HepG2 (cell line): ENCODE data around the gene MRPS2. TPM values are rescaled to one million over a fixed set of nuclear protein-coding genes. Genes with fewer than 3 reads are reported as not detected.

Experiments used
- ADNP ChIP-seq: sonication (generic); formaldehyde crosslinking; IDR thresholded peaks from 2 replicates; pipeline ENCODE4 v1.4.0; 2020; ENCODE audit warnings: missing genetic modification reagents
- CEBPG ChIP-seq: IDR thresholded peaks from 2 replicates; pipeline ENCODE4 v1.6.1; 2016
- CENPBD1 ChIP-seq: sonication (generic); formaldehyde crosslinking; IDR thresholded peaks from 2 replicates; pipeline ENCODE4 v1.8.0; 2022; ENCODE audit warnings: missing genetic modification reagents, low read depth, mild to moderate bottlenecking, borderline replicate concordance
- FLYWCH1 ChIP-seq: sonication (generic); formaldehyde crosslinking; IDR thresholded peaks from 2 replicates; pipeline ENCODE4 v1.8.1; 2023; ENCODE audit warnings: mild to moderate bottlenecking, missing genetic modification reagents
- GABPB1 ChIP-seq: IDR thresholded peaks from 2 replicates; pipeline ENCODE4 v1.6.1; 2016; ENCODE audit warnings: mild to moderate bottlenecking, missing genetic modification reagents, moderate library complexity, missing compliant biosample characterization
- GATAD2A ChIP-seq: IDR thresholded peaks from 2 replicates; pipeline ENCODE4 v1.6.1; 2016
- GFI1 ChIP-seq: sonication (generic); formaldehyde crosslinking; IDR thresholded peaks from 2 replicates; pipeline ENCODE4 v1.5.0; 2020; ENCODE audit warnings: missing genetic modification reagents, mild to moderate bottlenecking, borderline replicate concordance
- HNRNPLL ChIP-seq: fragments of 200-400 bp; formaldehyde crosslinking; IDR thresholded peaks from 2 replicates; pipeline ENCODE4 v1.6.1; 2017; ENCODE audit warnings: mild to moderate bottlenecking, low read depth, low read length; ENCODE audit not compliant: poor library complexity, severe bottlenecking
- KAT2B ChIP-seq: fragments of 150-350 bp; IDR thresholded peaks from 2 replicates; pipeline ENCODE4 v1.6.1; 2014; ENCODE audit warnings: low read depth, low read length, borderline replicate concordance
- MAFG ChIP-seq: sonication (generic); formaldehyde crosslinking; IDR thresholded peaks from 2 replicates; pipeline ENCODE4 v1.5.1; 2020; ENCODE audit warnings: mild to moderate bottlenecking, missing genetic modification reagents
- MIXL1 ChIP-seq: IDR thresholded peaks from 2 replicates; pipeline ENCODE4 v1.6.1; 2016
- MLLT10 ChIP-seq: sonication (generic); formaldehyde crosslinking; IDR thresholded peaks from 2 replicates; pipeline ENCODE4 v1.4.0; 2020; ENCODE audit warnings: missing genetic modification reagents
- PHF8 ChIP-seq: sonication (generic); formaldehyde crosslinking; IDR thresholded peaks from 2 replicates; pipeline ENCODE4 v1.5.0; 2020; ENCODE audit warnings: missing genetic modification reagents
- PLRG1 ChIP-seq: fragments of 450-650 bp; conservative IDR thresholded peaks from 2 replicates; pipeline ENCODE4 v1.6.1; 2016
- RBM39 ChIP-seq: fragments of 200-400 bp; formaldehyde crosslinking; IDR thresholded peaks from one replicate; pipeline ENCODE4 v1.6.1; 2018; ENCODE audit warnings: antibody characterized with exemption, mild to moderate bottlenecking, low read depth, low read length; ENCODE audit not compliant: poor library complexity, severe bottlenecking
- RCOR2 ChIP-seq: IDR thresholded peaks from 2 replicates; pipeline ENCODE4 v1.6.1; 2016; ENCODE audit warnings: missing biosample characterization, missing genetic modification reagents
- SNAPC2 ChIP-seq: sonication (generic); formaldehyde crosslinking; IDR thresholded peaks from 2 replicates; pipeline ENCODE4 v1.8.1; 2022; ENCODE audit warnings: mild to moderate bottlenecking, missing genetic modification reagents
- TP53 ChIP-seq: sonication (generic); formaldehyde crosslinking; conservative IDR thresholded peaks from 2 replicates; pipeline ENCODE4 v1.4.0; 2020; ENCODE audit warnings: missing genetic modification reagents
- ZNF12 ChIP-seq: sonication (generic); formaldehyde crosslinking; IDR thresholded peaks from 2 replicates; pipeline ENCODE4 v1.5.0; 2020; ENCODE audit warnings: missing genetic modification reagents
- ZNF124 ChIP-seq: sonication (generic); formaldehyde crosslinking; IDR thresholded peaks from 2 replicates; pipeline ENCODE4 v1.4.0; 2020; ENCODE audit warnings: missing genetic modification reagents
- ZNF207 ChIP-seq: fragments of 450-650 bp; IDR thresholded peaks from 2 replicates; pipeline ENCODE4 v1.6.1; 2016; ENCODE audit warnings: antibody characterized with exemption, borderline replicate concordance
- ZNF263 ChIP-seq: sonication (generic); formaldehyde crosslinking; IDR thresholded peaks from 2 replicates; pipeline ENCODE4 v1.4.0; 2020; ENCODE audit warnings: missing genetic modification reagents
- ZNF317 ChIP-seq: sonication (generic); formaldehyde crosslinking; IDR thresholded peaks from 2 replicates; pipeline ENCODE4 v1.5.0; 2020; ENCODE audit warnings: mild to moderate bottlenecking, missing genetic modification reagents
- ZNF468 ChIP-seq: sonication (generic); formaldehyde crosslinking; IDR thresholded peaks from 2 replicates; pipeline ENCODE4 v1.8.0; 2022; ENCODE audit warnings: mild to moderate bottlenecking, moderate library complexity, missing genetic modification reagents
- ZNF746 ChIP-seq: sonication (generic); formaldehyde crosslinking; IDR thresholded peaks from 2 replicates; pipeline ENCODE4 v1.8.0; 2022; ENCODE audit warnings: mild to moderate bottlenecking, missing genetic modification reagents
- ZSCAN20 ChIP-seq: sonication (generic); formaldehyde crosslinking; IDR thresholded peaks from 2 replicates; pipeline ENCODE4 v1.4.0; 2020; ENCODE audit warnings: missing genetic modification reagents, mild to moderate bottlenecking, borderline replicate concordance
- polyA plus RNA-seq, 8 experiments: library from polyadenylated mRNA; depleted of rRNA in 3 of 8; stranded (reverse) in 7 of 8; unstranded in 1 of 8; fragments of >200 nt; fragmentation: Illumina TruSeq in 4 of 8; extraction: Trizol in 4 of 8; gene quantifications; 2 replicates each; pipeline versions ENCODE4 v1.2.1 to v1.2.3, GENCODE V29; 2011 to 2016; ENCODE audit warnings: low read depth in 4 of 8, missing spikeins in 1 of 8, mixed read lengths in 1 of 8; ENCODE audit not compliant: insufficient read depth in 1 of 8
- total RNA-seq, 5 experiments: library from RNA; depleted of rRNA; stranded (reverse); fragments of >200 nt; fragmentation: Illumina TruSeq; extraction: Trizol; gene quantifications; 2 replicates each; pipeline ENCODE4 v1.2.3, GENCODE V29; 2016; ENCODE audit warnings: low read depth in 1 of 5
- TF ChIP-seq, protein P1 (sequence below): sonication (generic); formaldehyde crosslinking; IDR thresholded peaks from 2 replicates; pipeline ENCODE4 v1.5.0; 2020; ENCODE audit warnings: mild to moderate bottlenecking, missing genetic modification reagents
- TF ChIP-seq, protein P2 (sequence below): sonication (generic); formaldehyde crosslinking; IDR thresholded peaks from 2 replicates; pipeline ENCODE4 v1.5.0; 2020; ENCODE audit warnings: missing genetic modification reagents
- TF ChIP-seq, protein P3 (sequence below): sonication (generic); formaldehyde crosslinking; IDR thresholded peaks from 2 replicates; pipeline ENCODE4 v1.5.1; 2020; ENCODE audit warnings: mild to moderate bottlenecking, missing genetic modification reagents, borderline replicate concordance

Gene MRPS2
- total and polyA plus RNA-seq, 2 of the 13 experiments (the other 11 are each of a cell fraction or from before 2014, with no cell fraction given): 44.4 to 86.7 TPM

DNA sequence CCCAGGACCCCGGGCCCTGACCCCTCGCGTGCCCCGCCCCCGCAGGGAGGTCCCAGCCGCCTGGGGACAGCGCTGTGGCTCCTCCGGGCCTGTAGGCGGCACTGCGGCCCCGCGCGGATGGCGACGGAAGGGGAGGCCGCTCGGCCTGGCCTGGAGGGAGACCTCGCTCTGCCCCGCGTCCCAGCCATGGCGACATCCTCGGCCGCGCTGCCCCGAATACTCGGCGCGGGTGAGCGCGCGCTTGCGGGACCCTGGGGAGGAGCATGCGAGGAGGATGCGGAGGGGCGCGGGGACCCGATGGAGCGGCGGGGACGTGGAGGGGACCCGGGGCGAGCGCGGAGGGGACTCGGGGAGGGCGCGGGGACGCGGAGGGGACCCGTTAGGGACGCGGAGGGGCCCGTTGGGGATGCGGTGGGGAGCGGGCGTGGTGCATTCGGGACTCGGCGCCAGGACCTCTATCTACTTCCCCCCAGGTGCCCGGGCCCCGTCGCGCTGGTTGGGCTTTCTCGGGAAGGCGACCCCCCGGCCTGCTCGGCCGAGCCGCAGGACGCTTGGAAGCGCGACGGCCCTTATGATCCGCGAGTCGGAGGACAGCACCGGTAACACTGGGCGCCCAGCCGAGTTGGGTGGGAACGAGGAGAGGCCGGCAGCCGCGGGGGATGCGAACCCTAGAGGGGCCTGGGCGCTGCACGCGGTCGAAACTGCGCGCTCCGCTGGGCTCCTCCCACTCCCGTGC, at the start of gene MRPS2 (continued):
- TF ChIP-seq, protein P1, sequence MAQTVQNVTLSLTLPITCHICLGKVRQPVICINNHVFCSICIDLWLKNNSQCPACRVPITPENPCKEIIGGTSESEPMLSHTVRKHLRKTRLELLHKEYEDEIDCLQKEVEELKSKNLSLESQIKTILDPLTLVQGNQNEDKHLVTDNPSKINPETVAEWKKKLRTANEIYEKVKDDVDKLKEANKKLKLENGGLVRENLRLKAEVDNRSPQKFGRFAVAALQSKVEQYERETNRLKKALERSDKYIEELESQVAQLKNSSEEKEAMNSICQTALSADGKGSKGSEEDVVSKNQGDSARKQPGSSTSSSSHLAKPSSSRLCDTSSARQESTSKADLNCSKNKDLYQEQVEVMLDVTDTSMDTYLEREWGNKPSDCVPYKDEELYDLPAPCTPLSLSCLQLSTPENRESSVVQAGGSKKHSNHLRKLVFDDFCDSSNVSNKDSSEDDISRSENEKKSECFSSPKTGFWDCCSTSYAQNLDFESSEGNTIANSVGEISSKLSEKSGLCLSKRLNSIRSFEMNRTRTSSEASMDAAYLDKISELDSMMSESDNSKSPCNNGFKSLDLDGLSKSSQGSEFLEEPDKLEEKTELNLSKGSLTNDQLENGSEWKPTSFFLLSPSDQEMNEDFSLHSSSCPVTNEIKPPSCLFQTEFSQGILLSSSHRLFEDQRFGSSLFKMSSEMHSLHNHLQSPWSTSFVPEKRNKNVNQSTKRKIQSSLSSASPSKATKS: no peak; the same call in 1 of the 2 replicates
- peak; percentile 37 for TF ChIP-seq HNRNPLL
- TF ChIP-seq MAFG (CRISPR knock-in tag): no peak
- peak; percentile 99 for TF ChIP-seq PHF8 (CRISPR knock-in tag)
- TF ChIP-seq CEBPG (CRISPR knock-in tag): 0 out of 2 replicates have a peak, but pooled peaks have one; percentile 13
- no peak for TF ChIP-seq FLYWCH1 (CRISPR knock-in tag)
- TF ChIP-seq ZNF124 (CRISPR knock-in tag): peak; percentile 66
- TF ChIP-seq ZNF12: no peak
- TF ChIP-seq, protein P2, sequence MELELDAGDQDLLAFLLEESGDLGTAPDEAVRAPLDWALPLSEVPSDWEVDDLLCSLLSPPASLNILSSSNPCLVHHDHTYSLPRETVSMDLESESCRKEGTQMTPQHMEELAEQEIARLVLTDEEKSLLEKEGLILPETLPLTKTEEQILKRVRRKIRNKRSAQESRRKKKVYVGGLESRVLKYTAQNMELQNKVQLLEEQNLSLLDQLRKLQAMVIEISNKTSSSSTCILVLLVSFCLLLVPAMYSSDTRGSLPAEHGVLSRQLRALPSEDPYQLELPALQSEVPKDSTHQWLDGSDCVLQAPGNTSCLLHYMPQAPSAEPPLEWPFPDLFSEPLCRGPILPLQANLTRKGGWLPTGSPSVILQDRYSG (CRISPR knock-in tag): no peak
- TF ChIP-seq, protein P3, sequence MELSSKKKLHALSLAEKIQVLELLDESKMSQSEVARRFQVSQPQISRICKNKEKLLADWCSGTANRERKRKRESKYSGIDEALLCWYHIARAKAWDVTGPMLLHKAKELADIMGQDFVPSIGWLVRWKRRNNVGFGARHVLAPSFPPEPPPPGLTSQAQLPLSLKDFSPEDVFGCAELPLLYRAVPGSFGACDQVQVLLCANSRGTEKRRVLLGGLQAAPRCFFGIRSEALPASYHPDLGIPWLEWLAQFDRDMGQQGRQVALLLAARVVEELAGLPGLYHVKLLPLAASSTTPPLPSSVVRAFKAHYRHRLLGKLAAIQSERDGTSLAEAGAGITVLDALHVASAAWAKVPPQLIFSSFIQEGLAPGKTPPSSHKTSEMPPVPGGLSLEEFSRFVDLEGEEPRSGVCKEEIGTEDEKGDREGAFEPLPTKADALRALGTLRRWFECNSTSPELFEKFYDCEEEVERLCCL: no peak
- peak; percentile 69 for TF ChIP-seq RBM39
- TF ChIP-seq CENPBD1: no peak
- no peak for TF ChIP-seq MLLT10 (CRISPR knock-in tag)
- no peak for TF ChIP-seq GATAD2A (CRISPR knock-in tag)
- TF ChIP-seq KAT2B: no peak
- TF ChIP-seq ZNF746: peak; percentile 74; the same call in 1 of the 2 replicates
- TF ChIP-seq GABPB1 (CRISPR knock-in tag): peak; percentile 90
- TF ChIP-seq ZNF263 (CRISPR knock-in tag): no peak
- peak; percentile 38; the same call in 1 of the 2 replicates for TF ChIP-seq ZSCAN20 (CRISPR knock-in tag)
- no peak for TF ChIP-seq ZNF468
- TF ChIP-seq SNAPC2 (CRISPR knock-in tag): no peak
- no peak for TF ChIP-seq ADNP (CRISPR knock-in tag)
- no peak for TF ChIP-seq PLRG1
- no peak for TF ChIP-seq ZNF207
- no peak for TF ChIP-seq GFI1 (CRISPR knock-in tag)
- peak; percentile 37; the same call in 1 of the 2 replicates for TF ChIP-seq MIXL1 (CRISPR knock-in tag)
- no peak for TF ChIP-seq RCOR2 (CRISPR knock-in tag)
- TF ChIP-seq TP53: no peak
- TF ChIP-seq ZNF317 (CRISPR knock-in tag): no peak
